Measurements from ENCODE around the gene DNTT.

The DNTT gene

GRCh38 chr10:96283351-96283750, 20.9 kb upstream of the DNTT start (continued):
- TF ChIP-seq ZNF10 (tag by site-specific recombination; IDR thresholded peaks at IDR 0.05) (no peak), HOXA7 (CRISPR knock-in tag; IDR thresholded peaks at IDR 0.05; ENCODE audit: borderline replicate concordance) (no peak), ZNF16 (tag by site-specific recombination; IDR thresholded peaks at IDR 0.05; ENCODE audit: low read depth) (no peak)

GRCh38 chr10:96283756-96284155, 20.5 kb upstream of the DNTT start:
- TF ChIP-seq ZBTB20 (tag by site-specific recombination; IDR thresholded peaks at IDR 0.05) (no peak), ZNF335 (tag by site-specific recombination; conservative IDR thresholded peaks at IDR 0.05) (no peak), ZNF501 (tag by site-specific recombination; IDR thresholded peaks at IDR 0.05) (no peak), ZNF670 (tag by site-specific recombination; IDR thresholded peaks at IDR 0.05; ENCODE audit: low read depth) (no peak), ZNF561 (tag by site-specific recombination; IDR thresholded peaks at IDR 0.05; ENCODE audit: borderline replicate concordance) (no peak), ZBTB44 (tag by site-specific recombination; IDR thresholded peaks at IDR 0.05) (no peak), ZNF473 (tag by site-specific recombination; IDR thresholded peaks at IDR 0.05) (no peak), ZNF548 (tag by site-specific recombination; IDR thresholded peaks at IDR 0.05) (no peak), ZBTB6 (tag by site-specific recombination; IDR thresholded peaks at IDR 0.05) (no peak)
- no peaks in the 10 kb centered on the region; the same call in 1 of the 2 replicates for H3K4me1 ChIP-seq (ENCODE audit: control insufficient read depth, insufficient read depth, low read length)
- no peak overlapping the region for H3K4me3 ChIP-seq (ENCODE audit: low read depth, low read length)
- CTCF ChIA-PET, result interaction anchor here (0.6 to 2.2 kb wide), 2 partner anchors 9 to 54 kb away, joined by 5 to 10 read pairs; no protein-coding TSS in a partner anchor
- no peaks in the 10 kb centered on the region for H3K9me3 ChIP-seq (ENCODE audit: control insufficient read depth, insufficient read depth, low read depth, low read length)
- POLR2A ChIA-PET, result no interaction called here
- no peaks in the 10 kb centered on the region for H3K36me3 ChIP-seq (ENCODE audit: control insufficient read depth in 2 of 2, insufficient read depth in 1 of 2, low read length in 2 of 2)
- H3K27ac ChIP-seq (ENCODE audit: extremely low read depth, low read depth, low read length), result no peak overlapping the region

GRCh38 chr10:96285331-96285752, 18.9 kb upstream of the DNTT start:
- H3K4me1 ChIP-seq (ENCODE audit: control insufficient read depth, insufficient read depth, low read length), result no peaks in the 10 kb centered on the region; the same call in 1 of the 2 replicates
- TF ChIP-seq KLF10 (tag by site-specific recombination; IDR thresholded peaks at IDR 0.05) (no peak), HOXC10 (CRISPR knock-in tag; IDR thresholded peaks at IDR 0.05) (no peak), BCL11A (tag by site-specific recombination; IDR thresholded peaks at IDR 0.05; ENCODE audit: low read depth) (no peak), ZNF677 (tag by site-specific recombination; IDR thresholded peaks at IDR 0.05) (no peak), ZSCAN18 (tag by site-specific recombination; IDR thresholded peaks at IDR 0.05) (no peak), KLF9 (tag by site-specific recombination; IDR thresholded peaks at IDR 0.05; ENCODE audit: low read depth) (no peak), KLF16 (tag by site-specific recombination; IDR thresholded peaks at IDR 0.05) (no peak), ZBTB7A (tag by site-specific recombination; IDR thresholded peaks at IDR 0.05; ENCODE audit: low read depth) (no peak), ZBTB11 (tag by site-specific recombination; conservative IDR thresholded peaks at IDR 0.05; ENCODE audit: low read depth) (no peak), ZNF133 (tag by site-specific recombination; IDR thresholded peaks at IDR 0.05) (no peak), ZNF239 (tag by site-specific recombination; IDR thresholded peaks at IDR 0.05) (no peak), SALL2 (tag by site-specific recombination; IDR thresholded peaks at IDR 0.05; ENCODE audit: borderline replicate concordance) (no peak), ZNF138 (tag by site-specific recombination; IDR thresholded peaks at IDR 0.05; ENCODE audit: borderline replicate concordance) (no peak), ZBTB26 (tag by site-specific recombination; optimal IDR thresholded peaks at IDR 0.05) (no peak)

More at GRCh38 chr10:96285331-96285752, 18.9 kb upstream of the DNTT start:
- ChIA-PET POLR2A (no interaction called here), CTCF (interaction anchor here (2.2 to 3.8 kb wide), 2 partner anchors 56 kb away, joined by 10 to 22 read pairs; no protein-coding TSS in a partner anchor)
- Histone ChIP-seq H3K27ac (ENCODE audit: extremely low read depth, low read depth, low read length) (no peak overlapping the region), H3K9me3 (ENCODE audit: control insufficient read depth, insufficient read depth, low read depth, low read length) (no peaks in the 10 kb centered on the region), H3K36me3 (ENCODE audit: control insufficient read depth in 2 of 2, insufficient read depth in 1 of 2, low read length in 2 of 2) (no peaks in the 10 kb centered on the region), H3K4me3 (ENCODE audit: low read depth, low read length) (no peak overlapping the region)

All from HEK293 (cell line).